GM12873 (cell line): Measurements from ENCODE around the gene SDK1.

ENCODE experiments used
- TF ChIP-seq, protein P1 (sequence below): IDR thresholded peaks from 2 replicates; pipeline ENCODE4 v1.5.1; 2012; ENCODE audit warnings: low read depth, mild to moderate bottlenecking, moderate library complexity, low read length, control low read depth; ENCODE audit not compliant: insufficient read depth; ENCODE audit errors: missing control alignments

Gene SDK1

DNA sequence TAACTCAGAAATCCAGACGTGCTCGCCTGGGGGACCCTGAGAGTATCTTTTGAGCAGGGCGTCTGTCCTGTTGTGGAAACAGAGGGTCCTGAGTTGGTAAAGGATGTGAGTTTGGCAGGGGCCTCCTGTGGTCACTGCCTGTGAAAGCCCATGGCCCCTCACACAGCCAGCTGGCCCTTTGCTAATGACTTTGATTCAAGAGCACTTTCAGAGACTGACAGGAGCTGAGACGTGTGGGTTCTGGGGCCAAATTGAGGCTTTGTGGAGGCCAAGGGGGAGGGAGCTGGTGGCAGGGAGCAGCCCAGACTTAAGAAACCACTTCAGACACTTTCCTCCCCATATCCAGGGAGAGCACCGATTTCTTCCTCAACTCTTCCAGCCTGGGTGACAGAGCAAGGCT, 921.6 kb downstream of the SDK1 start:
- TF ChIP-seq, protein P1, sequence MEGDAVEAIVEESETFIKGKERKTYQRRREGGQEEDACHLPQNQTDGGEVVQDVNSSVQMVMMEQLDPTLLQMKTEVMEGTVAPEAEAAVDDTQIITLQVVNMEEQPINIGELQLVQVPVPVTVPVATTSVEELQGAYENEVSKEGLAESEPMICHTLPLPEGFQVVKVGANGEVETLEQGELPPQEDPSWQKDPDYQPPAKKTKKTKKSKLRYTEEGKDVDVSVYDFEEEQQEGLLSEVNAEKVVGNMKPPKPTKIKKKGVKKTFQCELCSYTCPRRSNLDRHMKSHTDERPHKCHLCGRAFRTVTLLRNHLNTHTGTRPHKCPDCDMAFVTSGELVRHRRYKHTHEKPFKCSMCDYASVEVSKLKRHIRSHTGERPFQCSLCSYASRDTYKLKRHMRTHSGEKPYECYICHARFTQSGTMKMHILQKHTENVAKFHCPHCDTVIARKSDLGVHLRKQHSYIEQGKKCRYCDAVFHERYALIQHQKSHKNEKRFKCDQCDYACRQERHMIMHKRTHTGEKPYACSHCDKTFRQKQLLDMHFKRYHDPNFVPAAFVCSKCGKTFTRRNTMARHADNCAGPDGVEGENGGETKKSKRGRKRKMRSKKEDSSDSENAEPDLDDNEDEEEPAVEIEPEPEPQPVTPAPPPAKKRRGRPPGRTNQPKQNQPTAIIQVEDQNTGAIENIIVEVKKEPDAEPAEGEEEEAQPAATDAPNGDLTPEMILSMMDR, result no peak

DNA sequence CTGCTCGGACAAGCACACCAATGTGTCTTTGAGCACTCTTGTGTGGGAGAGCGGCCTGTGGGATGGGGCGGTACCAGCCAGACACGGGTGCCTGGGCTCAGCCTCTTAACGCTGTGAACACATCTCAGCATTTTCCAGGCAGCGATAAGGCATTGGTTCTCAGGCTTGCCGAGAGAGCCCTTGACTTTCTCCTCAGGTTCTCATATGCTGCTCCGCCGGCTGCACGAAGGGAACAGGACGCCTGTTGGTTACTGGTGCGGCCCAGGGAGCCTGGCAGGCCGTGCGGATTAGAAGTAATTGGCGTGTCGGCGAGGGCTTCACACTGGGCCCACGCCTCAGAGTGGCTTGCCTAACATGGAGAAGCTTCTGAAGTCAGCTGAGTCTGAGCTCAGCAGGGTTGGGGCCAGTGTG, 924.3 kb downstream of the SDK1 start:
- TF ChIP-seq, protein P1, result no peak

DNA sequence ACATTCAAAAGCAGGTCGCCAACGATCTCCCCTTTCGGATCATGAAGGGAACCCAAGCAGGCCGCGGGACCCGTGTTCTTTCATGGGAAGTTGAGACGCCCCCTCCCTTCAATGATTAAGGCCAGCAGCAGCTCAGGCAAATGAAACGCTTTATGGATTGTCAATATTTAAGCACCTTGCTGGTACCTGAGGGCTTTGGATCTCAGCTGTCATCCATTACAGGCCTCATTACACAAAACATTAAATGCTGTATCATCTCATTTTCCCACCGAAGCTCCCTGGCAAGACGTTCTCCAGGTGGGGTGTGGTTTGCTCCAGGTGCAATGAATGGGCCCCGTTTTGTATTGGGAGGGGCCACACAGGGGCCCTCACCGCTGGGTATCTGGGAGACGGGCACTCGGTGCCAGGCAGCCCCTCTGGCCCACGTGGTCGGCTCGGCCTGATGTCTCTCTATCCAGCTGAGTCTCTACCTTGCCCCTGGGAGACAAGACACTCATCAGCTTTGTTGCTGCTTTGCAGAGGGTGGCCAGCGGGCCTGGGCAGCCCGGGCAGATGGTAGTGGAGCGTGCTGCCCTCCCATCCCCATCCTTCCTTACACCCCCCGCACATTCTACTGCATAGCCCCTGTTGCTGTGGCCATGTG, 925.0 kb downstream of the SDK1 start:
- TF ChIP-seq, protein P1, result no peak

DNA sequence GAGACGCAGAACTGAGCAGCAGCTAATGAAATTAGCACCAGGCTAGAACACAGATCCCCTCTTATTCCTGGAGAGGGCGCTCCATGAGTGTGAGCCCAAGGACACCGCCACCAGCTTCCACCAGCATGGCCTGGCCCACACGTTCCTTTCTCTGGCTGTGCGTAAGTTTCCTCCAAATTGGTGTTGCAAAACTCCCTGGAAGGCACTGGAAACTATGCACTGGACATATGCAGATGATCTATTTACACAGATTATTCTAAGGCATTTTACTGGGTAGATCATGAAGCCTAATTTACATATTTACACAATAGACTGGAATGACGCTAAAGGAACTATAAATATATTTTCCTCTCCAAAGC, 925.5 kb downstream of the SDK1 start:
- TF ChIP-seq, protein P1, result no peak

GRCh38 chr7:4227105-4228010, 926.3 kb downstream of the SDK1 start:
- TF ChIP-seq, protein P1, result no peak

DNA sequence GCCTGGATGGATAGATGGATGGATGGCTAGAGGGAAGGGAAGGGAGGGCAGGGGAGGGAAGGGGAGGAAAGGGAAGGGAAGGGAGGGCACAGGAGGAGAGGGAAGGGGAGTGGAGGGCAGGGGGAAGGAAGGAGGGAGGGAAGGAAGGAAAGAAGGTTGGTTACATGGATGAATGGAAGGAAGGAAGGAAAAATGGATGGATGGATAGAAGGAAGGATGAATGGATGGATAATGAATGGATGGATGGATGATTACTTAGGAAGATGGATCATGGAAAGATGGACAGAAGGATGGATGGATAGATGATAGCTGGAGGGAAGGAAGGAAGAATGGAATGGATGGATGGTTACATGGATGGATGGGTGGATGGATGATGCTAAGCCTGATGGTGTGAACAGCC, 929.3 kb downstream of the SDK1 start:
- TF ChIP-seq, protein P1, result no peak

- TF ChIP-seq, protein P1, result no peak
Measured at GRCh38 chr7:4233146-4233545, 932.1 kb downstream of the SDK1 start.
